ENCODE results near the gene WWOX.

Gene WWOX

DNA sequence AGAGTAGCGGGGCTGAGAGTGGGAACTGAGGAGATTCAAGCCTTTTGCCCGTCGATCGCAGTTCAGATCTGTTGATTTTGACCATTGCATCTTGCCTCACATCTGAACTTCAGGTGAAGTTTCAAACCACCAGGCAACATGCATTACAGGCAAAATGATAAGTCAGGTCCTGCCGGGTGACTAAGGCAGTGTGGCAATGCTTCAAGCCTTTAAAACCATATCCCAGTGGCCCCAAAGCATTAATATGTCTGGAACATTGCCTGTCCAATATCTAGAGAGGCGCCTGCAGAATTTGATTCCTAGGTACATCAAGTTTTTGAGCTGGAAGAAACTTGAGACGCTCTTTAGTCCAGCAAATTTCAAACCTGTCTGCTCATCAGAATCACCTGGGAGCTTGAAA lies 998.3 kb downstream of the WWOX start:
- no peak for DNase-seq (ENCODE audit: extremely low spot score)
- TF ChIP-seq, protein P1, sequence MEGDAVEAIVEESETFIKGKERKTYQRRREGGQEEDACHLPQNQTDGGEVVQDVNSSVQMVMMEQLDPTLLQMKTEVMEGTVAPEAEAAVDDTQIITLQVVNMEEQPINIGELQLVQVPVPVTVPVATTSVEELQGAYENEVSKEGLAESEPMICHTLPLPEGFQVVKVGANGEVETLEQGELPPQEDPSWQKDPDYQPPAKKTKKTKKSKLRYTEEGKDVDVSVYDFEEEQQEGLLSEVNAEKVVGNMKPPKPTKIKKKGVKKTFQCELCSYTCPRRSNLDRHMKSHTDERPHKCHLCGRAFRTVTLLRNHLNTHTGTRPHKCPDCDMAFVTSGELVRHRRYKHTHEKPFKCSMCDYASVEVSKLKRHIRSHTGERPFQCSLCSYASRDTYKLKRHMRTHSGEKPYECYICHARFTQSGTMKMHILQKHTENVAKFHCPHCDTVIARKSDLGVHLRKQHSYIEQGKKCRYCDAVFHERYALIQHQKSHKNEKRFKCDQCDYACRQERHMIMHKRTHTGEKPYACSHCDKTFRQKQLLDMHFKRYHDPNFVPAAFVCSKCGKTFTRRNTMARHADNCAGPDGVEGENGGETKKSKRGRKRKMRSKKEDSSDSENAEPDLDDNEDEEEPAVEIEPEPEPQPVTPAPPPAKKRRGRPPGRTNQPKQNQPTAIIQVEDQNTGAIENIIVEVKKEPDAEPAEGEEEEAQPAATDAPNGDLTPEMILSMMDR (IDR thresholded peaks at IDR 0.05; ENCODE audit: control extremely low read depth, extremely low read depth, low read depth, missing control alignments): no peak
- POLR2A ChIA-PET: no interaction called here
- CTCF ChIA-PET: no interaction called here

DNA sequence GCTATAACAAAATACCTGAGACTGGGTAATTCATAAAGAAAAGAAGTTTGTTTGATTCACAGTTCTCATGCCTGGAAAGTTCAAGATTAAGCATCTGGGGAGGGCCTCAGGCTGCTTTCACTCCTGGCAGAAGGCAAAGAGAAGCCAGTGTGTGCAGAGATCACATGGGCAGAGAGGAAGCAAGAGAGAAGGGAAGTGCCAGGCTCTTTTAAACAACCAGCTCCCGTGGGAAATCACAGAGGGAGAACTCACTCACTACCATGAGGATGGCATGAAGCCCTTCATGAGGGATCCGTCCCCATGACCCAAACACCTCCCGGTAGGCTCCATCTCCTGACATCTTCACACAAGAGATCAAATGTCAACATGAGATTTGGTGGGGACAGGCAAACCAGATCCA lies 999.5 kb downstream of the WWOX start:
- TF ChIP-seq, protein P1 (IDR thresholded peaks at IDR 0.05; ENCODE audit: control extremely low read depth, extremely low read depth, low read depth, missing control alignments): no peak
- CTCF ChIA-PET: no interaction called here
- POLR2A ChIA-PET: no interaction called here

DNA sequence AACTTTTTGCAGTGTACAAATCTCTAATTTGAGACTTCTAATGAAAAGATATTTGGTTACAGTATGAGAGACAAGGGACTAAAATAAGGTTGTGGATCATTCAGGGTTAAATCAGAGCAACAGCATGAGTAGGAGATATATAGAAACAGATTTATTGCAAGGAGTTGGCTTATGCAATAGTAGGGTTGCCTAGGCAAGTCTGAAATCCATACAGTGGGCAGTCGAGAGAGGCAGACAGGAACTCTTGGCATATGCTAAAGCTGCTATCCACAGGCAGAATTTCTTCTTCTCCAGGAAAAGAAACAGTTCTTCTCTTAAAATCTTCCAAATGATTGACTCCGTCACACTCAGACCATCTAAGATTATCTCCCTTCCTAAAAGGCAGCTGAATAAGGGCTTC lies 1000.3 kb downstream of the WWOX start:
- TF ChIP-seq, protein P1 (IDR thresholded peaks at IDR 0.05; ENCODE audit: control extremely low read depth, extremely low read depth, low read depth, missing control alignments): no peak
- POLR2A ChIA-PET: no interaction called here
- CTCF ChIA-PET: no interaction called here
- no peak for DNase-seq (ENCODE audit: extremely low spot score)

More for the DNA sequence above, 999.5 kb downstream of the WWOX start:
- no peak for DNase-seq (ENCODE audit: extremely low spot score)

DNA sequence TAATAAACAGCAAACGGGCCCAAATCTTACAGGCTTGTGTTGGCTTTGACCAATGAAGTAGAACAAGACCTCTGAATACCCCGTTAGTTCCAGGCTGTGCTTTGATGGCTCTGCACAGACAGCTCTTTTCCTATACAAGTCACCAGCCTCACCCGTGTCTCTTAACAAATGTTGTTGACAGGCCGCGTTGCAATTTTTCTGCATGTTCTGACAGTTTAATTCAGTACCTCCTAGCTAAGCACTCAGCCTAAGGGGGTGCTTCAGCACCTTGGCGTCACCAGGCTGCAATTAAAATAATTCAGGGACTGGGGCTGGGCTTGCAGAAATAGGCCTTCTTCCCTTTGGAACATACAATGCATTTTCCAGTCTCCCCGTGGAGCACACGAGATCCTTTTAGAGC lies 1001.0 kb downstream of the WWOX start:
- POLR2A ChIA-PET: interaction anchor here (0.6 kb wide), 1 partner anchor 80 kb away, joined by 3 read pairs; no protein-coding TSS in a partner anchor
- TF ChIP-seq, protein P1 (IDR thresholded peaks at IDR 0.05; ENCODE audit: control extremely low read depth, extremely low read depth, low read depth, missing control alignments): no peak
- CTCF ChIA-PET: interaction anchor here (1.0 kb wide), 1 partner anchor 46 kb away, joined by 3 read pairs; no protein-coding TSS in a partner anchor
- DNase-seq (ENCODE audit: extremely low spot score): no peak

DNA sequence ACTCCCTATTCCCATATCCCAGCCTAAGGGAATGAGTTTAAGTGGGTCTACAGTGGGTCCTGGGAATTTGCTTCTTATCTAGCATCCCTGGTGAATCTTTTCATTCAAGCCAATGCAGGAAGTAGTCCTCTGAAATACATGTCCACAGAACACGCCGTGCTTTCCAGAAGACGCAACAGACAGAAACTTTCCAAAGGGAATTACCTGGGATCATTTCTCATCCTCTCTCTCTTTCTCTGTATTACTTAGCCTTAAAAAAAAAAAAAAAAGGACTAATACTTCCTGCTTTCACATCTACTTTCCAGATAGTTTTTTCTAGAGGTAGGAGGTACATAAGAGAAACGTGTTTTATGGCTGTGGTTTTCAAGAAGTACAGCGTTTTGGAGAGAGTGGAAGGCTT lies 1002.0 kb downstream of the WWOX start:
- no peak for DNase-seq (ENCODE audit: extremely low spot score)
- TF ChIP-seq, protein P1 (IDR thresholded peaks at IDR 0.05; ENCODE audit: control extremely low read depth, extremely low read depth, low read depth, missing control alignments): no peak
- ChIA-PET POLR2A (no interaction called here), CTCF (no interaction called here)

DNA sequence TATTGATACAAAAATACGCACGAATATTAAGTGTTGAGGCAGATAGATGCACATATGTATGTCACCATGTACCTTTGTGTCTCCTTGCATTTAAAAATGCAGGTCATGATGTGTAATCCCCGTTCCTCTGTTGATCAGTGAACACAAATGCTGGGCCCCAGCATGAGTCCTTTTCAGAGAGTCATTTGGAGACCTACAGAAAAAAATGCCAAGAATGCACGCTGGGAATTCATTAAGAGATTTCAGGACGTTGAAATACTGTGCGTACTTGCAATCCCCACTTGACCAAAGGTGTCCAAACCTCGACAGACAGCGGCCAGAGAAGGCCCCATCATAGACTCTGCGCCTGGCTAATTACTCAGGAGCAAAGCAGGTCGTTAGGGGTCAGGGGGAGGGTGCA lies 1005.1 kb downstream of the WWOX start:
- ChIA-PET POLR2A (no interaction called here), CTCF (no interaction called here)
- DNase-seq (ENCODE audit: extremely low spot score): no peak
- TF ChIP-seq, protein P1 (IDR thresholded peaks at IDR 0.05; ENCODE audit: control extremely low read depth, extremely low read depth, low read depth, missing control alignments): no peak

DNA sequence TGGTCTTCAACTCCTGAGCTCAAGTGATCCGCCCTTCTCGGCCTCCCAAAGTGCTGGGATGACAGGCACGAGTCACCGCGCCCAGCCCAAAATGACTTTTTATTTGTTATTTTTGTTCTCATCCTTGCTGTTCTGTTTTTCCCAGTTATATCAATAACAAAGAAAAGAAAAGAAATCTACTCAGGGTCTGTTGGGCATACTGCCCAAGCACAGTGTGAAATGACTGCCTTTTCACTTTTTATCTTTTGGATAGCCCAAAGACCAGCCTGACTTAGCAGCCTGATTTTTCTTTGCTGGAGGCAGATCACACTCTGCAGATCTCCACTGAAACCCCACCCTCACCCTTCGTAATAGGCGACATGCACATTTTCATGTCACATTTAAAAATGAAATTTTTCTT lies 1007.8 kb downstream of the WWOX start:
- DNase-seq (ENCODE audit: extremely low spot score): no peak
- POLR2A ChIA-PET: no interaction called here
- TF ChIP-seq, protein P1 (IDR thresholded peaks at IDR 0.05; ENCODE audit: control extremely low read depth, extremely low read depth, low read depth, missing control alignments): no peak
- CTCF ChIA-PET: no interaction called here
